Measurements from ENCODE around the gene CCZ1.
"Not testable (repeated sequence)": the region's sequence is repeated elsewhere in the genome, so short reads cannot be mapped to it uniquely, and the experiment has no call there.

DNA sequence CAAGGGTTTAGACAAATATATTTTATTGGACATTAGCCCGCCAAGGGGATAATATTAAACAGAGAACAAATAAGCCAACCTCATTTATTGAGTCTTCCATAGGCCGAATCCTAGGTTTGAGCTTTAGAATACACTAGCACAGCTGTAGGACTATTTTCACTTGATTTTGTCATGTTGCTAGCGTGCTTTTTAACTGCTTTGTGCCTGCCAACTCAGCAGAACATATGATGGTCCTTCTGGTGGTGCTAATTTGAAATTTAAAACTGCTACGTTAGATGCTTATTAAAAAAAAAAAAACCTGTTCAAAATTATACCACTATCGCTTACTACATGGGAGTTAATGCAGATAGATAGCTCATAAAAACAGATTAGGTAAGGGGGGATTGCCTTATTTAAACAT, 14.1 kb upstream of the CCZ1 start:
- TF ChIP-seq MAZ (IDR thresholded peaks at IDR 0.05; ENCODE audit: borderline replicate concordance, low read depth, low read length); CHD1 (IDR thresholded peaks at IDR 0.05; ENCODE audit: low read depth, low read length); MAFK (IDR thresholded peaks at IDR 0.05; ENCODE audit: low read depth, low read length); BHLHE40 (IDR thresholded peaks at IDR 0.05; ENCODE audit: low read depth, low read length); FOS (IDR thresholded peaks at IDR 0.05; ENCODE audit: low read depth, low read length); POLR2A (IDR thresholded peaks at IDR 0.05; ENCODE audit: low read depth, low read length): not testable (repeated sequence)
- TF ChIP-seq, protein P1, sequence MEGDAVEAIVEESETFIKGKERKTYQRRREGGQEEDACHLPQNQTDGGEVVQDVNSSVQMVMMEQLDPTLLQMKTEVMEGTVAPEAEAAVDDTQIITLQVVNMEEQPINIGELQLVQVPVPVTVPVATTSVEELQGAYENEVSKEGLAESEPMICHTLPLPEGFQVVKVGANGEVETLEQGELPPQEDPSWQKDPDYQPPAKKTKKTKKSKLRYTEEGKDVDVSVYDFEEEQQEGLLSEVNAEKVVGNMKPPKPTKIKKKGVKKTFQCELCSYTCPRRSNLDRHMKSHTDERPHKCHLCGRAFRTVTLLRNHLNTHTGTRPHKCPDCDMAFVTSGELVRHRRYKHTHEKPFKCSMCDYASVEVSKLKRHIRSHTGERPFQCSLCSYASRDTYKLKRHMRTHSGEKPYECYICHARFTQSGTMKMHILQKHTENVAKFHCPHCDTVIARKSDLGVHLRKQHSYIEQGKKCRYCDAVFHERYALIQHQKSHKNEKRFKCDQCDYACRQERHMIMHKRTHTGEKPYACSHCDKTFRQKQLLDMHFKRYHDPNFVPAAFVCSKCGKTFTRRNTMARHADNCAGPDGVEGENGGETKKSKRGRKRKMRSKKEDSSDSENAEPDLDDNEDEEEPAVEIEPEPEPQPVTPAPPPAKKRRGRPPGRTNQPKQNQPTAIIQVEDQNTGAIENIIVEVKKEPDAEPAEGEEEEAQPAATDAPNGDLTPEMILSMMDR (conservative IDR thresholded peaks at IDR 0.05; ENCODE audit: low read depth, low read length) = not testable (repeated sequence)
- TF ChIP-seq, protein P2, sequence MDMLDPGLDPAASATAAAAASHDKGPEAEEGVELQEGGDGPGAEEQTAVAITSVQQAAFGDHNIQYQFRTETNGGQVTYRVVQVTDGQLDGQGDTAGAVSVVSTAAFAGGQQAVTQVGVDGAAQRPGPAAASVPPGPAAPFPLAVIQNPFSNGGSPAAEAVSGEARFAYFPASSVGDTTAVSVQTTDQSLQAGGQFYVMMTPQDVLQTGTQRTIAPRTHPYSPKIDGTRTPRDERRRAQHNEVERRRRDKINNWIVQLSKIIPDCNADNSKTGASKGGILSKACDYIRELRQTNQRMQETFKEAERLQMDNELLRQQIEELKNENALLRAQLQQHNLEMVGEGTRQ (IDR thresholded peaks at IDR 0.05; ENCODE audit: low read depth, low read length) = not testable (repeated sequence)
